B cell (primary cell): ENCODE data around the gene ATOH1. TPM values are rescaled to one million over a fixed set of nuclear protein-coding genes. Genes with fewer than 3 reads are reported as not detected.

Experiments
- ATAC-seq: fragments of 200-7000 bp; cut with Tn5 transposase; one replicate; pipeline ENCODE4 v1.10.0; 2021; ENCODE audit warnings: low read depth, mild to moderate bottlenecking, moderate number of reproducible peaks, moderate library complexity
- CTCF ChIA-PET: fragments of 350-600 bp; sonication (Branson Sonifier 250); formaldehyde crosslinking; loops from one replicate; lab custom pipeline; 2021; ENCODE audit warnings: antibody characterized with exemption, inconsistent platforms; lab: Charles Lee
- POLR2A ChIA-PET: fragments of 350-600 bp; sonication (Branson Sonifier 250); formaldehyde crosslinking; loops from one replicate; lab custom pipeline; 2021; ENCODE audit warnings: antibody characterized with exemption; lab: Charles Lee
- DNase-seq: peaks from one replicate; pipeline ENCODE4 v3.0.0; 2013
- H2AFZ ChIP-seq: 2 replicates; pipeline ENCODE4 v1.6.1; 2012; ENCODE audit warnings: mild to moderate bottlenecking, low read depth, low read length; ENCODE audit not compliant: insufficient read depth, poor library complexity, severe bottlenecking
- H3K27ac ChIP-seq, 2 donors: 1 replicate in 1 of 2; 2 replicates in 1 of 2; pipeline ENCODE4 v1.5.1; 2012 to 2013; ENCODE audit warnings: low read length in 2 of 2, mild to moderate bottlenecking in 2 of 2, moderate library complexity in 1 of 2
- H3K27me3 ChIP-seq, 4 experiments: fragments of 200-600 bp in 1 of 4; sonication (generic) in 1 of 4; replicated peaks in 1 of 4; 1 replicate in 2 of 4; 2 replicates in 2 of 4; pipeline versions ENCODE4 v1.6.1 to v1.7.0; 2013 to 2016; ENCODE audit warnings: low read length in 3 of 4, mild to moderate bottlenecking in 2 of 4, mixed read lengths in 1 of 4, moderate library complexity in 1 of 4; ENCODE audit not compliant: insufficient read depth in 4 of 4, control insufficient read depth in 3 of 4; ENCODE audit errors: control extremely low read depth in 1 of 4
- H3K36me3 ChIP-seq, 2 experiments: replicated peaks in 1 of 2; 1 replicate in 1 of 2; 2 replicates in 1 of 2; pipeline versions ENCODE4 v1.6.1 to v1.7.1; 2013; ENCODE audit warnings: low read length in 1 of 2; ENCODE audit not compliant: insufficient read depth in 2 of 2, control insufficient read depth in 1 of 2; ENCODE audit errors: control extremely low read depth in 1 of 2, extremely low read depth in 1 of 2
- H3K4me1 ChIP-seq, 2 donors: fragments of 200-600 bp in 1 of 2; sonication (generic) in 1 of 2; 1 replicate in 1 of 2; 2 replicates in 1 of 2; pipeline versions ENCODE4 v1.5.1 to v1.6.1; 2013 to 2017; ENCODE audit warnings: low read length in 2 of 2; ENCODE audit not compliant: control insufficient read depth in 2 of 2, insufficient read depth in 2 of 2
- H3K4me2 ChIP-seq: replicated peaks from 2 replicates; pipeline ENCODE3; 2012; ENCODE audit warnings: mild to moderate bottlenecking, low read depth, low read length; ENCODE audit not compliant: poor library complexity, severe bottlenecking
- H3K4me3 ChIP-seq, 5 experiments: fragments of 200-600 bp in 1 of 5; sonication (generic) in 1 of 5; 1 replicate in 3 of 5; 2 replicates in 2 of 5; pipeline versions ENCODE4 v1.5.1 to v1.7.0; 2011 to 2016; ENCODE audit warnings: low read length in 4 of 5, mild to moderate bottlenecking in 4 of 5, low read depth in 2 of 5, control low read depth in 1 of 5, moderate library complexity in 1 of 5; ENCODE audit not compliant: insufficient read depth in 1 of 5; ENCODE audit errors: control extremely low read depth in 1 of 5, extremely low read depth in 1 of 5
- H3K79me2 ChIP-seq: fragments of 200-600 bp; sonication (generic); one replicate; pipeline ENCODE4 v1.6.0; 2016; ENCODE audit warnings: low read length; ENCODE audit not compliant: control insufficient read depth, insufficient read depth
- H3K9ac ChIP-seq: fragments of 200-600 bp; sonication (generic); 2 replicates; pipeline ENCODE4 v1.6.1; 2017; ENCODE audit warnings: mild to moderate bottlenecking, low read length, moderate library complexity
- H3K9me3 ChIP-seq, 3 donors: one replicate each; pipeline versions ENCODE4 v1.6.1 to v1.7.1; 2013; ENCODE audit warnings: low read length in 2 of 3; ENCODE audit not compliant: control insufficient read depth in 2 of 3, insufficient read depth in 1 of 3; ENCODE audit errors: control extremely low read depth in 1 of 3
- H4K20me1 ChIP-seq: 2 replicates; pipeline ENCODE4 v1.6.0; 2012; ENCODE audit warnings: mild to moderate bottlenecking, low read length; ENCODE audit not compliant: insufficient read depth, control insufficient read depth, poor library complexity, severe bottlenecking
- H3K27ac Mint-ChIP-seq: one replicate; pipeline ENCODE4 v1.8.0; 2021; ENCODE audit warnings: mixed read lengths
- H3K27me3 Mint-ChIP-seq: one replicate; pipeline ENCODE4 v1.8.0; 2021; ENCODE audit warnings: mixed read lengths
- H3K4me1 Mint-ChIP-seq: one replicate; pipeline ENCODE4 v1.8.0; 2021; ENCODE audit warnings: mixed read lengths
- H3K4me3 Mint-ChIP-seq: one replicate; pipeline ENCODE4 v1.8.0; 2021; ENCODE audit warnings: mixed read lengths
- H3K9me3 Mint-ChIP-seq: one replicate; pipeline ENCODE4 v1.8.0; 2022; ENCODE audit warnings: mixed read lengths; ENCODE audit not compliant: insufficient read depth
- EZH2 ChIP-seq: IDR thresholded peaks from 2 replicates; pipeline ENCODE4 v1.6.1; 2012; ENCODE audit warnings: borderline replicate concordance, low read depth, mild to moderate bottlenecking, moderate library complexity, low read length; ENCODE audit not compliant: insufficient read depth, poor library complexity, severe bottlenecking
- WGBS: methylation state at CpG from one replicate; pipeline ENCODE4 v1.1.5; 2013; ENCODE audit warnings: missing lambda C conversion rate; ENCODE audit not compliant: insufficient coverage; 5-methylcytosine and 5-hydroxymethylcytosine counted together
- intact Hi-C: fragments of 100-400 bp; cut with micrococcal nuclease; formaldehyde crosslinking; loops from one replicate; pipeline ENCODE4 v1.10.0; 2022
- polyA minus RNA-seq: library from RNA; depleted of rRNA, polyadenylated mRNA; stranded (reverse); fragments of >200 nt; gene quantifications from 2 replicates; pipeline ENCODE4 v1.2.3, GENCODE V29; 2012
- polyA plus RNA-seq: library from polyadenylated mRNA; depleted of rRNA; stranded (reverse); fragments of >200 nt; gene quantifications from 2 replicates; pipeline ENCODE4 v1.2.3, GENCODE V29; 2012
- total RNA-seq, 2 donors: library from RNA; stranded (reverse); fragments of 120-200 nt in 1 of 2; gene quantifications; 1 replicate in 1 of 2; 2 replicates in 1 of 2; pipeline versions ENCODE4 v1.2.3 to v1.2.4, GENCODE V29; 2013 to 2022
- TF ChIP-seq, protein P1 (sequence below): fragments of 200-600 bp; IDR thresholded peaks from one replicate; pipeline ENCODE4 v1.8.0; 2022; ENCODE audit warnings: antibody characterized with exemption, mild to moderate bottlenecking

ATOH1 gene, protein sequence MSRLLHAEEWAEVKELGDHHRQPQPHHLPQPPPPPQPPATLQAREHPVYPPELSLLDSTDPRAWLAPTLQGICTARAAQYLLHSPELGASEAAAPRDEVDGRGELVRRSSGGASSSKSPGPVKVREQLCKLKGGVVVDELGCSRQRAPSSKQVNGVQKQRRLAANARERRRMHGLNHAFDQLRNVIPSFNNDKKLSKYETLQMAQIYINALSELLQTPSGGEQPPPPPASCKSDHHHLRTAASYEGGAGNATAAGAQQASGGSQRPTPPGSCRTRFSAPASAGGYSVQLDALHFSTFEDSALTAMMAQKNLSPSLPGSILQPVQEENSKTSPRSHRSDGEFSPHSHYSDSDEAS
- not detected in 2 replicates for total RNA-seq
- not detected for total RNA-seq (2013)
- polyA plus RNA-seq: not detected in 2 replicates
- polyA minus RNA-seq: not detected in 2 replicates

DNA sequence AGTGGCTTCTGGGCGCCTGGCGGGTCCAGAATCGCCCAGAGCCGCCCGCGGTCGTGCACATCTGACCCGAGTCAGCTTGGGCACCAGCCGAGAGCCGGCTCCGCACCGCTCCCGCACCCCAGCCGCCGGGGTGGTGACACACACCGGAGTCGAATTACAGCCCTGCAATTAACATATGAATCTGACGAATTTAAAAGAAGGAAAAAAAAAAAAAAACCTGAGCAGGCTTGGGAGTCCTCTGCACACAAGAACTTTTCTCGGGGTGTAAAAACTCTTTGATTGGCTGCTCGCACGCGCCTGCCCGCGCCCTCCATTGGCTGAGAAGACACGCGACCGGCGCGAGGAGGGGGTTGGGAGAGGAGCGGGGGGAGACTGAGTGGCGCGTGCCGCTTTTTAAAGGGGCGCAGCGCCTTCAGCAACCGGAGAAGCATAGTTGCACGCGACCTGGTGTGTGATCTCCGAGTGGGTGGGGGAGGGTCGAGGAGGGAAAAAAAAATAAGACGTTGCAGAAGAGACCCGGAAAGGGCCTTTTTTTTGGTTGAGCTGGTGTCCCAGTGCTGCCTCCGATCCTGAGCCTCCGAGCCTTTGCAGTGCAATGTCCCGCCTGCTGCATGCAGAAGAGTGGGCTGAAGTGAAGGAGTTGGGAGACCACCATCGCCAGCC, at the start of gene ATOH1:
TSS of gene ATOH1 (plus strand) at position 422 of the 663 bp plus-strand sequence. CDS start at position 596, 174 bp downstream.
- Histone ChIP-seq H3K36me3 (no peaks in the 10 kb centered on the region), H3K4me3 (no peak within 1 kb of the TSS), H4K20me1 (no peaks in the 10 kb centered on the region), H3K9ac (no peak within 1 kb of the TSS), H3K4me1 (peaks cover 11 to 16% of the 10 kb centered on the region in 2 donors), H3K27me3 (peaks cover 0 to 47% (median 42%) of the 10 kb centered on the region in 4 experiments), H2AFZ (peak within 1 kb of the TSS; percentile 44), H3K4me2 (peak within 1 kb of the TSS; percentile 51), H3K9me3 (peaks cover 0 to 19% (median 0%) of the 10 kb centered on the region in 3 donors), H3K27ac (no peak within 1 kb of the TSS), H3K79me2 (no peaks in the 10 kb centered on the region)
- H3K4me3 Mint-ChIP-seq: peak within 1 kb of the TSS; percentile 50
- intact Hi-C loops: no loop called here
- H3K9me3 Mint-ChIP-seq: no peaks in the 10 kb centered on the region
- 2% methylated on average over 36 of the region's 46 CpGs for WGBS
- DNase-seq (no peak), ATAC-seq (no peak)
- no peak for TF ChIP-seq EZH2
- TF ChIP-seq, protein P1, sequence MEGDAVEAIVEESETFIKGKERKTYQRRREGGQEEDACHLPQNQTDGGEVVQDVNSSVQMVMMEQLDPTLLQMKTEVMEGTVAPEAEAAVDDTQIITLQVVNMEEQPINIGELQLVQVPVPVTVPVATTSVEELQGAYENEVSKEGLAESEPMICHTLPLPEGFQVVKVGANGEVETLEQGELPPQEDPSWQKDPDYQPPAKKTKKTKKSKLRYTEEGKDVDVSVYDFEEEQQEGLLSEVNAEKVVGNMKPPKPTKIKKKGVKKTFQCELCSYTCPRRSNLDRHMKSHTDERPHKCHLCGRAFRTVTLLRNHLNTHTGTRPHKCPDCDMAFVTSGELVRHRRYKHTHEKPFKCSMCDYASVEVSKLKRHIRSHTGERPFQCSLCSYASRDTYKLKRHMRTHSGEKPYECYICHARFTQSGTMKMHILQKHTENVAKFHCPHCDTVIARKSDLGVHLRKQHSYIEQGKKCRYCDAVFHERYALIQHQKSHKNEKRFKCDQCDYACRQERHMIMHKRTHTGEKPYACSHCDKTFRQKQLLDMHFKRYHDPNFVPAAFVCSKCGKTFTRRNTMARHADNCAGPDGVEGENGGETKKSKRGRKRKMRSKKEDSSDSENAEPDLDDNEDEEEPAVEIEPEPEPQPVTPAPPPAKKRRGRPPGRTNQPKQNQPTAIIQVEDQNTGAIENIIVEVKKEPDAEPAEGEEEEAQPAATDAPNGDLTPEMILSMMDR: no peak
- peaks cover 73% of the 10 kb centered on the region for H3K27me3 Mint-ChIP-seq
- ChIA-PET POLR2A (no interaction called here), CTCF (no interaction called here)
- no peak within 1 kb of the TSS for H3K27ac Mint-ChIP-seq
- H3K4me1 Mint-ChIP-seq: peaks cover 16% of the 10 kb centered on the region

DNA sequence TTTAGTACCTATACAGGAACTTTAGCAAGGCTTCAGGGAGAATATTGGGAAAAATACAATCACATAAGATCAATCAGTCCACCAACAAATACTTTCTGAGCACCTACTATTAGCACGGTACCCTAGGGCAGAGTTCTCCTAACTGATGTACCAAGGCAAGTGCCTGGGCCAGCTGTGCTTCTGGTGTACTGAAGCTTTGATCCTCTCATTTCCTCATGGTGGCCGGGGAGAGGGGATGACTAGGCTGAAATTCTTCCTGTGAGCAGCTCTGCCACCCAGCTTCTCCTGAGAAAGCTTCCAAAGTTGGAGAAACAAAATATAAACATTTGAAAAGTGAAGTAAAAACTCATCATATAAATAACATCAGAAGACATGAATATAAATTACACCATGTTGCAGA, 49.3 kb upstream of the ATOH1 start:
- H2AFZ ChIP-seq: no peak overlapping the region
- POLR2A ChIA-PET: no interaction called here
- H3K27ac ChIP-seq: no peak overlapping the region
- no peak for DNase-seq
- CTCF ChIA-PET: no interaction called here
- WGBS: 86% methylated on average over 1 of the region's 2 CpGs
- intact Hi-C loops: no loop called here
- H3K4me3 ChIP-seq: no peak overlapping the region
- no peaks in the 10 kb centered on the region for H3K4me1 Mint-ChIP-seq
- no peak for ATAC-seq
- no peaks in the 10 kb centered on the region for H3K9me3 Mint-ChIP-seq
- no peak for TF ChIP-seq EZH2
- TF ChIP-seq, protein P1: no peak
- H3K9ac ChIP-seq: no peak overlapping the region
- no peaks in the 10 kb centered on the region for H3K36me3 ChIP-seq
- no peaks in the 10 kb centered on the region for H3K9me3 ChIP-seq
- no peaks in the 10 kb centered on the region for H3K27me3 ChIP-seq
- no peak overlapping the region for H3K4me2 ChIP-seq
- no peak overlapping the region for H3K27ac Mint-ChIP-seq
- H3K79me2 ChIP-seq: no peaks in the 10 kb centered on the region
- no peaks in the 10 kb centered on the region for H4K20me1 ChIP-seq
- no peaks in the 10 kb centered on the region for H3K27me3 Mint-ChIP-seq
- no peak overlapping the region for H3K4me3 Mint-ChIP-seq
- H3K4me1 ChIP-seq: no peaks in the 10 kb centered on the region
